Keratinocyte (primary cell): ENCODE measurements around the gene CHL1.

Experiments
- CTCF ChIP-seq, 3 experiments: IDR thresholded peaks in 1 of 3; conservative IDR thresholded peaks in 1 of 3; optimal IDR thresholded peaks in 1 of 3; 2 replicates in 2 of 3; 3 replicates in 1 of 3; pipeline versions ENCODE3 to v1.5.1; 2011; ENCODE audit warnings: low read length in 3 of 3, mild to moderate bottlenecking in 3 of 3, moderate library complexity in 2 of 3, control low read depth in 1 of 3, inconsistent platforms in 1 of 3; ENCODE audit not compliant: insufficient read depth in 2 of 3; ENCODE audit errors: extremely low read depth in 1 of 3
- EZH2 ChIP-seq: IDR thresholded peaks from one replicate; pipeline ENCODE4 v1.6.1; 2012; ENCODE audit warnings: inconsistent platforms, mild to moderate bottlenecking, low read length, moderate library complexity

- no peak for TF ChIP-seq CTCF (optimal IDR thresholded peaks at IDR 0.05 in 1 of 3, IDR thresholded peaks at IDR 0.05 in 1 of 3, conservative IDR thresholded peaks at IDR 0.05 in 1 of 3; ENCODE audit: extremely low read depth in 1 of 3, insufficient read depth in 2 of 3, low read length in 3 of 3)
- no peak for TF ChIP-seq EZH2
Observed at GRCh38 chr3:297585-297984, 101.0 kb downstream of the CHL1 start.
